Stomach (tissue), 9 donors: ENCODE results near the gene WDR18. TPM values are rescaled to one million over a fixed set of nuclear protein-coding genes. Genes with fewer than 3 reads are reported as not detected.

Experiments used
- DNase-seq, 2 donors: peaks; one replicate each; pipeline versions ENCODE4 v3.0.0 to v3.0.0-alpha.2; 2013 to 2019
- H3K27ac ChIP-seq, 5 donors: fragments of 200-600 bp in 4 of 5; sonication (generic) in 4 of 5; one replicate each; pipeline ENCODE4 v1.5.1; 2013 to 2019; ENCODE audit warnings: mild to moderate bottlenecking in 1 of 5, moderate library complexity in 1 of 5
- H3K27me3 ChIP-seq, 3 donors: fragments of 200-600 bp; sonication (generic); one replicate each; pipeline ENCODE4 v1.5.1; 2017 to 2019; ENCODE audit warnings: mixed run types in 1 of 3
- H3K36me3 ChIP-seq, 4 donors: fragments of 200-600 bp; sonication (generic); 1 replicate in 3 of 4; 2 replicates in 1 of 4; pipeline ENCODE4 v1.5.1; 2016 to 2019
- H3K4me1 ChIP-seq, 4 donors: fragments of 200-600 bp; sonication (generic); one replicate each; pipeline ENCODE4 v1.5.1; 2016 to 2019
- H3K4me3 ChIP-seq, 4 donors: fragments of 200-600 bp; sonication (generic) in 3 of 4; one replicate each; pipeline ENCODE4 v1.5.1; 2016 to 2019; ENCODE audit warnings: mild to moderate bottlenecking in 1 of 4
- H3K9me3 ChIP-seq, 4 donors: fragments of 200-600 bp; sonication (generic); one replicate each; pipeline ENCODE4 v1.5.1; 2016 to 2019
- CTCF ChIP-seq, 7 experiments: fragments of 450-650 bp in 4 of 7; fragments of 200-600 bp in 3 of 7; sonication (generic) in 3 of 7; IDR thresholded peaks; one replicate each; pipeline ENCODE4 v1.5.1; 2016 to 2019; ENCODE audit warnings: antibody characterized with exemption in 7 of 7, control low read depth in 2 of 7, mild to moderate bottlenecking in 1 of 7
- EP300 ChIP-seq: sonication (generic); formaldehyde crosslinking; IDR thresholded peaks from one replicate; pipeline ENCODE4 v1.6.1; 2017; ENCODE audit warnings: antibody characterized with exemption
- POLR2A ChIP-seq, 4 donors: fragments of 450-650 bp; IDR thresholded peaks; one replicate each; pipeline ENCODE4 v1.6.1; 2016; ENCODE audit warnings: antibody characterized with exemption in 4 of 4, control low read depth in 2 of 4, mild to moderate bottlenecking in 1 of 4, moderate library complexity in 1 of 4
- POLR2AphosphoS5 ChIP-seq, 3 donors: sonication (generic); formaldehyde crosslinking; IDR thresholded peaks; one replicate each; pipeline ENCODE4 v1.6.1; 2016; ENCODE audit warnings: antibody characterized with exemption in 3 of 3
- WGBS, 5 donors: extraction: QIAGEN DNeasy Blood & Tissue Kit in 3 of 5; methylation state at CpG; one replicate each; pipeline versions ENCODE4 v1.1.5 to v1.1.7; 2013 to 2018; 5-methylcytosine and 5-hydroxymethylcytosine counted together
- intact Hi-C: fragments of 100-400 bp; cut with DNase I; formaldehyde crosslinking; loops from one replicate; pipeline ENCODE4 v1.15.1; 2023; ENCODE audit warnings: low total_unique reads
- polyA plus RNA-seq, 3 donors: library from polyadenylated mRNA; stranded (reverse); fragments of 200-250 nt; gene quantifications; one replicate each; pipeline ENCODE4 v1.2.3, GENCODE V29; 2013
- total RNA-seq, 5 donors: library from RNA; depleted of rRNA; stranded (reverse); fragments of >200 nt; gene quantifications; one replicate each; pipeline versions ENCODE4 v1.1.0 to v1.2.3, GENCODE V29; 2014 to 2016
- donor health status: healthy with polysubstance abuse.
- donor health status: Bipolar disorder and iron deficiency.
- donor health status: healthy.

WDR18 gene
- total and polyA plus RNA-seq, 8 donors, result 19.1 to 410 (median 60.6) TPM

- H3K4me3 ChIP-seq, result peak overlapping the region in 2 of 4 donors; percentile 33 to 35
Observed at GRCh38 chr19:1000591-1001537, 16.7 kb downstream of the WDR18 start.

GRCh38 chr19:1001538-1002166 lies 17.5 kb downstream of the WDR18 start:
- 10 to 16% (median 11%) methylated on average over 9 to 20 of the region's 20 CpGs for WGBS, 5 donors
- no peak overlapping the region for H3K4me3 ChIP-seq
- H3K27ac ChIP-seq, result no peak overlapping the region
- intact Hi-C loops, result no loop called here
- H3K27me3 ChIP-seq, result peaks cover 19 to 81% (median 67%) of the 10 kb centered on the region in 3 donors
- no peaks in the 10 kb centered on the region for H3K9me3 ChIP-seq
- peak; percentile 68 to 80 for DNase-seq
- no peaks in the 10 kb centered on the region for H3K36me3 ChIP-seq
- TF ChIP-seq EP300 (no peak), CTCF (IDR thresholded peaks at IDR 0.05) (peak in 5 of 7 experiments; percentile 55 to 91 (median 85))
- peaks cover 11 to 24% (median 20%) of the 10 kb centered on the region in 4 donors for H3K4me1 ChIP-seq

More at GRCh38 chr19:1000591-1001537, 16.7 kb downstream of the WDR18 start:
- intact Hi-C loops, result no loop called here
- Histone ChIP-seq H3K36me3 (no peaks in the 10 kb centered on the region), H3K4me1 (peaks cover 19 to 32% (median 28%) of the 10 kb centered on the region in 4 donors), H3K9me3 (no peaks in the 10 kb centered on the region), H3K27me3 (peaks cover 23 to 89% (median 75%) of the 10 kb centered on the region in 3 donors), H3K27ac (no peak overlapping the region)
- no peak for TF ChIP-seq POLR2AphosphoS5 (IDR thresholded peaks at IDR 0.05)
- no peak for TF ChIP-seq POLR2A (IDR thresholded peaks at IDR 0.05)
- no peak for TF ChIP-seq CTCF (IDR thresholded peaks at IDR 0.05)
- no peak for TF ChIP-seq EP300
- WGBS, 5 donors, result 4 to 16% (median 6%) methylated on average over 13 to 73 of the region's 73 CpGs
- DNase-seq, result no peak

GRCh38 chr19:1002600-1002999 lies 18.5 kb downstream of the WDR18 start:
- Histone ChIP-seq H3K27ac (no peak overlapping the region), H3K4me3 (no peak overlapping the region), H3K27me3 (peaks cover 19 to 71% (median 57%) of the 10 kb centered on the region in 3 donors), H3K4me1 (peaks cover 9 to 21% (median 19%) of the 10 kb centered on the region in 4 donors), H3K36me3 (no peaks in the 10 kb centered on the region), H3K9me3 (no peaks in the 10 kb centered on the region)
- WGBS, 5 donors, result 65 to 81% (median 71%) methylated on average over 4 of the region's 4 CpGs
- no peak for DNase-seq
- no peak for TF ChIP-seq POLR2A (IDR thresholded peaks at IDR 0.05)
- TF ChIP-seq CTCF (IDR thresholded peaks at IDR 0.05), result no peak
- no peak for TF ChIP-seq EP300
- no peak for TF ChIP-seq POLR2AphosphoS5 (IDR thresholded peaks at IDR 0.05)
- intact Hi-C loops, result no loop called here

GRCh38 chr19:1003283-1003682 lies 19.1 kb downstream of the WDR18 start:
- no peak for TF ChIP-seq POLR2A (IDR thresholded peaks at IDR 0.05)
- no peak for TF ChIP-seq POLR2AphosphoS5 (IDR thresholded peaks at IDR 0.05)
- no peak for TF ChIP-seq CTCF (IDR thresholded peaks at IDR 0.05)
- no peak for TF ChIP-seq EP300

More at GRCh38 chr19:1003283-1003682, 19.1 kb downstream of the WDR18 start:
- Histone ChIP-seq H3K27me3 (peaks cover 19 to 64% (median 51%) of the 10 kb centered on the region in 3 donors), H3K36me3 (peaks cover 0 to 3% (median 0%) of the 10 kb centered on the region in 4 donors), H3K4me1 (peaks cover 9 to 21% (median 19%) of the 10 kb centered on the region in 4 donors), H3K4me3 (no peak overlapping the region), H3K27ac (no peak overlapping the region), H3K9me3 (no peaks in the 10 kb centered on the region)
- intact Hi-C loops, result no loop called here
- WGBS, 5 donors, result 84 to 91% (median 86%) methylated on average over 5 to 37 of the region's 37 CpGs
- DNase-seq, result no peak
